ENCODE results near the gene ASAP3.
"Not testable (repeated sequence)": the region's sequence is repeated elsewhere in the genome, so short reads cannot be mapped to it uniquely, and the experiment has no call there.

The ASAP3 gene

DNA sequence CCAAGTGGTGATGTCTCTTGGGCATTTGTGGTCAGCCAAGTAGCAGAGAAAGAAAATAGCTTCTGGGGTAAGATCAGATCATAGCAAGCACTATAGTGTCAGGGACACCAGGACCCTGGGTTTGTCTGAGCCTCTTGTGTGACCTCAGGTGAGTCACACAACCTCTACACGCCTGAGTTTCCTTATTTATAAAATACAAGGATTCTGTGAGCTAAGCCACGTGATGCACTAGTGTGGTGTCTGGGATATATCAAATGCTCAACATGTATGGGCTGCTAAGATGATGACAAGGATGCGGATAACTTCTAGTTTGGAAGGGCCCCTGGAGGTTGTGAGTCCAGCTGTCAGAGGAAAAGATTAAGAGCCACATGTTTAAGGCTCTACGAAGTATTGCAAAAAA lies 89.8 kb downstream of the ASAP3 start:
- no peak for FAIRE-seq

DNA sequence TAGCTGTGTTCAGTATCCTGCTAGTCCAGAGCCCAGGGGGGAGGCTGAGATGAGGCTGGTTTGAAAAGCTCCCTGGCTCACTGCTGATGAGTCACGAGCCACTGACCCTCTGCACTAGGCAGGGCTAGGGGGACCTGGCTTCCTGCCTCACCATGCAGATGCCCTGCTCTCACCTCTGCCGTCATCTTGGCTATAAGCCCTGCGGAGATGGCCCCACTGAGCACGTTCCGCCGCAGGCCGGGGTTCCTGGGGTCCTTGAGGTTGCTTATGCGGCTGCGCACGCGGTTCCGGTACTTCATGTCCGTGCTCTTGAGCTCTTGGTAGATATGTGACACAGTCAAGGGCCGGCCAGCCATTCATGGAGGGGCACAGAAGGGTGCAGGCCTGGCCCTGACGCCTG lies 90.3 kb downstream of the ASAP3 start:
- FAIRE-seq = no peak

DNA sequence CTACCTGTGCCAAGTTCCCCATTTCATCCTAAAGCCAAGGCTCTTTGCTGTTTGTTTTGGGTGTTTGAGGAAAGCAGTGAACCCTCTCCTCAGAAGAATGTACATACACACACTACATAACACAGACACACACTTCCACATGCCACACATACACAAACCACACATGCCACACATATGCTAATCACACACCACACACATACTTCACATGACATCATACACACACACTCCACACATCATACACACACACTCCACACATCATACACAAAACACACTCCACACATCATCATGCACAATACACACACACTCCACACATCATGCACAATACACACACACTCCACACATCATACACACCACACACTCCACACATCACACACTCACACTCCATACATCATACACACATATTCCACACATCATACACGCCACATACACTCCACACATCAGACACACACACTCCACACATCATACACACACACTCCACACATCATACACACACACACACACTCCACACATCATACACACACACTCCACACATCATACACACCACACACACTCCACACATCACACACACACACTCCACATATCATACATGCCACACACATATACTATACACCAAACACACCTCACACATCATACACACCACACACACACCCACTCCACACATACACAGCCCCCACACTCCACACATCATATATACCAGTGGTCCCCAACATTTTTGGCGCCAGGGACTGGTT lies 91.7 kb downstream of the ASAP3 start:
- peak; percentile 26 for FAIRE-seq

DNA sequence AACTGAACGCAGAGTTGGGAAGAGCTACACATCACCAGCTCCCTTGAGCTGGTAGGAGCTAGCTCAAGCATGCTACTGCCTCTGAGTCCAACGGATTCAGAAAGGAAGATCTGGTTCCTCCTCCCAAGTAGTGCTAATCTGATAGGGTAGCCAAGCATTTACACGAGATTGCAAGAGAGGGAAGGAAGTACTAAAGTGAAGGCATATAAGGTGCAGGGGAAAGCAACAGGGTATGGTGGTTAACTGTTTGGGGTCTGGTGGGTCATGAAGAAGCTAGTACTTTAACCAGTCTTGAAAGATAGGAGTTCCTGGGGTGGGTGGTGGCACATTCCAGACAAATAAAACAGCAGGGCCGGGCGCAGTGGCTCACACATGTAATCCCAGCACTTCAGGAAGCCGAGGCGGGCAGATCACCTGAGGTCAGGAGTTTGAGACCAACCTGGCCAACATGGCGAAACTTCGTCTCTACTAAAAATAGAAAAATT lies 94.1 kb downstream of the ASAP3 start:
- FAIRE-seq = no peak

DNA sequence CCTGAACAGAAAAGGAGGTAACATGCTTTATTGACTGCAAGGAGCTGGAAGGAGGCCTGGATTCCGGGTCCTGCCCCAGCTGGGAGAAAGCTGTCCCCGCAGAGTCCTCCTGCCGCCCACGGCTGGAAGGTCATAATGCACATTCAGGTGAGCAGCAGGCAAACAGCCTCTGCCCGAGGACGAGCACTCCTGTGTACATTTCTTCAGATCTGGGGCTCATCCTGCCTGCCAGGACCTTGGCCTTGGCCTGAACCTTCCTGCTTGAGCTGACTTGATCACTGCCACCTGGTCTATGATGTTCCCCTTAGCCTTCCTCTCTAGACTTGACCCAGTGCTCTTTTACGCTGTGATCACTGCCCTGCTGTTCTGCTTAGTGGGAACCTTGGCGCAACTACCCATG lies 96.5 kb downstream of the ASAP3 start:
- no peak for FAIRE-seq

DNA sequence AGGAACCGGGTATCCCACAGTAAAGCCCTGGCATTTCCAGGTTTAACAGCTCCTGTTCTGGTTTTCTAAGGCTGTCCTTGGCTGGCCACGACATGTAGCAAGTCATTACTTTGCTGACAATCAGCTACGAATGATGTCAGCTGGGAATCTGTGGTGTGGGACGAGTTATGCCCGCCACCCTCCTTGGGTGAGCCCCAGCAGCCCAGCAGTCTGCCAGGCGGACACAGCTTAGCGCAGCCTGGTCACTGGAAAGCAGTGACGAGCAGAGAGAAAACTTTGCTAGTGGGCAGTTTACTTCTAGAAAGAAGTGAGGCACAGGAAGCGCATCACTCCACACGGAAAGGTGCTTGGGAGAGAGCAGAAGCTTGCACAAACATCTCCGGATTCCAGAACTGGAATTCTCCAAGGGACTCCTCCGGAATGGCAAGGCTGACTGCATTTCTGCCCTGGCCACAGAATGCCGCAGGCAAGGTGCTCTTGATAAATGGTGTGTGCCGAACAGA lies 98.8 kb downstream of the ASAP3 start:
- no peak for FAIRE-seq

DNA sequence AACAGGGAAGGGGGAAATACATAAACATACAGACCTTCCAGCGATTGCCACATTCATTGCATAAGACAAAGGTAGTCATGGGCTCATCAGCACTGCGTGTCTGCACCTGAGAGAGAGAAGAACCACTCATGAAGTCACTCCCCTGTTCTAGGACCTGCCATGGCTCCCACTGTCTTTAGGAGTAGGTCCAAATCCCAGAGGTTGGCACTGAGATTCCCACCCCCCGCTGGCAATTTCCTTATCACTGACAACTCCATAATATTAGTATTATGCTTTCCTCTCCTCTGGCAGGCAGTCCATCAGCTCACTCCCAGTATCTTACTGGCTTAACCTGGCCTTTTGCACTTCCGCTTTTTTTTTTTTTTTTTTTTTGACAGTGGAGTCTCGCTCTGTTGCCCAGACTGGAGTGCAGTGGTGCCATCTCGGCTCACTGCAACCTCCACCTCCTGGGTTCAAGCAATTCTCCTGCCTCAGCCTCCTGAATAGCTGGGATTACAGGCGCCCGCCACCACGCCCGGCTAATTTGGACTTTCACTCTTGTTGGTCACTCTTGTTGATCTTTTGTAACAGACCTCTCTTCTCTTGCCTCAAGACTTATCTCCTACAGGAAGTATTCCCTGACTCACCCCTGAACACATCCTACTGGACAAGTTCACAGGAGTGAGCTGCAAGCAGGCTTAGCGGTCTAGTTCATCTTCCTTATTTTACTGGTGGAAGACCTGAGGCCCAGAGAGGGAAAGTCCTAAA lies 99.5 kb downstream of the ASAP3 start:
- no peak for FAIRE-seq

DNA sequence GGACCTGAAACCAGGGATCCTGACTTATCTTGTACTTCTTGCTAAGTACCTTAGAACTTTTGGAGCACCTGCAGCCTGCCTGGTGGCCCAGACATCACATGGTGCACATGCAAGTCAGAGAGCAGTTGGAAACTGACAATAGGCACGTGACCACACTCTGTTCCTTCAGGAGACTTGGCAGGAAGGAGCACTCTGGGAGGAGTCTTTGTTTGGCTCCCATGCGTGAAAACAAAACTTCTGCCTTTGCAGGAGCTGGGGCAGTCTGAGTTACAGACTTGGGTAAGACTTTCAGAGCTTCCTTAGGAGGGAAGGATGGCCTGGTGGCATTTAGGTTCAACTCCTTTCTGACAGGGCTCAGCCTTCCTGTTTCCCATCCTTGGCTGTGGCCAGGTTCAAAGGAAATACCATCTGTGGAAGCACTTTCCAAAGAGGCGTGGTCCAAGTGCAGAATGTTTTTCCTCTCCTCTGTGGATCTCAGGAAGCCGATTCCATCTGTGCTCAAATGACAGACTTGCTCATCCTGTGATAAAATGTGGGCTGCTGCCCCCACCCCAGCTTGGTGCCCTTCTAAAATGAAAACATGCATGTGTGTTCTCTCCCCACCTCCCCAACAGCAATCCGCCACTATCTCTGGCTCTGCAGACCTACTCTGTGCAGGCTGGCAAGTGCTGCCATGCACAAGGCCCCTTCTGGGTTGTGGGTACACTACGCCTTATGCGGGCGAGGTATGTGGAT lies 100.2 kb downstream of the ASAP3 start:
- FAIRE-seq = no peak

DNA sequence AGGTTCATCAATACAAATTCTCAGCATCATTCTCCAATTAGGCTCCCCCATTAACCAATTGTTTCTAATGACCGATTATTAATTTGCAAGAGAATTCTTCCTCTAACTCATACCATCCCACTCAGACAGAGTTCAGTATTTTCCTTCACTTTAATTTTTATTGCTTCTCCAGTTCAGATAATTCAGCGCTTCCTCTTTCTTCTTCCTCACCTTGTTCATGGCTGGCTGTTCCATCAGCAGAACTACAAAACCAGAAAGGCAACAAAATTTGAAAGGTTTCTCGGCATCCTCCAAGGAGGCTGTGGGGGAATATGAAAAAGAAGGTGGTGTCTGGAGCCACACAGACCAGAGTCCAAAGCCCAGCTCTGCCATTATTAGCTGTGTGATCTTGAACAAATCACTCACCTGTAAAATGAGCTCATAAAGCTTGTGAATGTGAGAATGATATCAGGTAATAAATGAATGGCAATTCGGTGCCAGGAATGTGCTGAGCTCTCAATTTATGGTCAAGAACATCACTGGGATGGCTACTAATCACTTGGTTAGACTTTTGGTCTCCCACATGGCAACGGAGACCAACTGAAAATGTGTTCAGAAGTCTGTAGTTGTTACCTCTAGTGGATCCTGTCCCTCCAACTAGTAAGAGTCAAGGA lies 102.6 kb downstream of the ASAP3 start:
- no peak for FAIRE-seq

DNA sequence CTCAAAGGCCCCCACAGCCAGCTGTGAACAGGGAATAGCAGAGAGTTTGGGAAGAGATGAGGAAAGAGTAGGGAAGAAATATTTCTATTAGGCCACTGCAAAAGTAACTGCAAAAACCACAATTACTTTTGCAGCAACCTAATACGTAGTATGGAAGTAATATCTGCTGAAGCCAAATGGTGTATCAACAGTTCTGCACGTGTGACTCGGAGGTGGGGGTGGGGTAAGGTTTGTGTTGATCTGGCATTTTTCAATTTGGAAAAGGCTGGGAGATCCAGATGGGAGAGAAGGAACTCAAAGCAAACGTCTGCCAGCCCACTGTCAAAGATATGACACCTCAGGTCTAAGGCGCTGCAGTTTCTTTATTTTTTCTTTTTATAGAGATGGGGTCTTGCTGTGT lies 103.3 kb downstream of the ASAP3 start:
- no peak for FAIRE-seq

DNA sequence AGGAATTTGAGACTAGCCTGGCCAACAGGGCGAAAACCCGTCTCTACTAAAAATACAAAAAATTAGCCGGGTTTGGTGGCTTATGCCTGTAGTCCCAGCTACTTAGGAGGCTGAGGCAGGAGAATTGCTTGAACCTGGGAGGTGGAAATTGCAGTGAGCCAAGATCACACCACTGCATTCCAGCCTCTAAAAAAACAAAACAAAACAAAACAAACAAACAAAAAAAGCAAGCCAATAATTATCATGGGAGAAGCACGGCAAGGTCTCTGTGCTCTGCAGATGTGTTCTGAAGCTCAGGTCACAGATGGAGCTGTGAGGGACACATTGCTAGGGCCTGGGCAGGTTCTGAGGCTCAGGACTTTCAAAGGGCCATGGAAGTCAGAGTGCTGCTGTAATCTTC lies 103.7 kb downstream of the ASAP3 start:
- not testable (repeated sequence) for FAIRE-seq
